Nephron progenitor cell (in vitro differentiated cells): ENCODE results near the gene ASPSCR1.
A peak's percentile ranks its signal among the peaks of the same experiment; 100 is the strongest.

Experiments
- DNase-seq: peaks from one replicate; pipeline ENCODE4 v3.0.0; 2021
- H3K27ac Mint-ChIP-seq: 2 replicates; pipeline ENCODE4 v1.8.0; 2021; ENCODE audit warnings: mild to moderate bottlenecking, moderate library complexity, mixed read lengths
- H3K27me3 Mint-ChIP-seq: 2 replicates; pipeline ENCODE4 v1.8.0; 2021; ENCODE audit warnings: mild to moderate bottlenecking, low read depth, mixed read lengths; ENCODE audit not compliant: poor library complexity
- H3K36me3 Mint-ChIP-seq: 2 replicates; pipeline ENCODE4 v1.8.0; 2021; ENCODE audit warnings: low read depth, mixed read lengths
- H3K4me1 Mint-ChIP-seq: 2 replicates; pipeline ENCODE4 v1.8.0; 2021; ENCODE audit warnings: mixed read lengths
- H3K4me3 Mint-ChIP-seq: 2 replicates; pipeline ENCODE4 v1.8.0; 2021; ENCODE audit warnings: mild to moderate bottlenecking, moderate library complexity, mixed read lengths
- H3K9me3 Mint-ChIP-seq: 2 replicates; pipeline ENCODE4 v1.8.0; 2021; ENCODE audit warnings: mild to moderate bottlenecking, moderate library complexity, mixed read lengths
- TF ChIP-seq, protein P1 (sequence below): fragments of 200-600 bp; sonication (generic); IDR thresholded peaks from 2 replicates; pipeline ENCODE4 v1.5.0; 2021; ENCODE audit warnings: antibody characterized with exemption

Gene ASPSCR1

DNA sequence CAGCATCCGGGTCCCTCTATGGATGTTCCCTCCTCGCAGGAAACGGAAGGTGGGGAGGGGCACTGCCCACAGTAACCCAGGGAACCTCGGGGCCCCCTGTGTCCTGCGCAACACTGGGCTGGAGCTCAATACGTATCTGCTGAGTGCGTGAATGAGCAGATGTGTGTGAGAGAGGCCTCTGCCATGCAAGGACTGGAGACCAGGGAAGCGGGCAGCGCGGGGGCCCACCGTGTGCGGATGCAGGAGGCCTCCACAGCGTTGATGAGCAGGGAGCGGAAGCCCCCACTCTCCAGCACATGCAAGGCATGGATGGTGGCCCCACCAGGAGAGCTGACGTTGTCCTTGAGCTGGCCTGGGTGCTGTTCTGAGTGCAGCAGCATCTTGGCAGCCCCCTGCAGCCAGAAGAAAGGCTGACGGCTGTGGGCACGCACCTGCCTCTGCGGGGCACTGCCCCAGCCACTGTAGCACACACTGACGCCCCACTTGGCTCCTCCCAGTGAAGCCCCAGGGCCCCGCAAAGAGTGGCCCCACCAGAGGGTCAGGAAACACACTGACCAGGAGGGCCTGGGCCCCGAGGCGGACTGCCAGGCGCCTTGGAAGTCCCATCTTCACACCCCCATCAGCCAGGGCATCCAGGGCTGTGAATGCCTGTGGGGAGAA lies 43.2 kb upstream of the ASPSCR1 start:
- Mint-ChIP-seq H3K27me3 (no peaks in the 10 kb centered on the region), H3K4me3 (no peak overlapping the region), H3K4me1 (peaks cover 40% of the 10 kb centered on the region), H3K27ac (peak overlapping the region; percentile 46), H3K36me3 (no peaks in the 10 kb centered on the region), H3K9me3 (no peaks in the 10 kb centered on the region)
- DNase-seq, result no peak
- TF ChIP-seq, protein P1, sequence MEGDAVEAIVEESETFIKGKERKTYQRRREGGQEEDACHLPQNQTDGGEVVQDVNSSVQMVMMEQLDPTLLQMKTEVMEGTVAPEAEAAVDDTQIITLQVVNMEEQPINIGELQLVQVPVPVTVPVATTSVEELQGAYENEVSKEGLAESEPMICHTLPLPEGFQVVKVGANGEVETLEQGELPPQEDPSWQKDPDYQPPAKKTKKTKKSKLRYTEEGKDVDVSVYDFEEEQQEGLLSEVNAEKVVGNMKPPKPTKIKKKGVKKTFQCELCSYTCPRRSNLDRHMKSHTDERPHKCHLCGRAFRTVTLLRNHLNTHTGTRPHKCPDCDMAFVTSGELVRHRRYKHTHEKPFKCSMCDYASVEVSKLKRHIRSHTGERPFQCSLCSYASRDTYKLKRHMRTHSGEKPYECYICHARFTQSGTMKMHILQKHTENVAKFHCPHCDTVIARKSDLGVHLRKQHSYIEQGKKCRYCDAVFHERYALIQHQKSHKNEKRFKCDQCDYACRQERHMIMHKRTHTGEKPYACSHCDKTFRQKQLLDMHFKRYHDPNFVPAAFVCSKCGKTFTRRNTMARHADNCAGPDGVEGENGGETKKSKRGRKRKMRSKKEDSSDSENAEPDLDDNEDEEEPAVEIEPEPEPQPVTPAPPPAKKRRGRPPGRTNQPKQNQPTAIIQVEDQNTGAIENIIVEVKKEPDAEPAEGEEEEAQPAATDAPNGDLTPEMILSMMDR, result no peak

DNA sequence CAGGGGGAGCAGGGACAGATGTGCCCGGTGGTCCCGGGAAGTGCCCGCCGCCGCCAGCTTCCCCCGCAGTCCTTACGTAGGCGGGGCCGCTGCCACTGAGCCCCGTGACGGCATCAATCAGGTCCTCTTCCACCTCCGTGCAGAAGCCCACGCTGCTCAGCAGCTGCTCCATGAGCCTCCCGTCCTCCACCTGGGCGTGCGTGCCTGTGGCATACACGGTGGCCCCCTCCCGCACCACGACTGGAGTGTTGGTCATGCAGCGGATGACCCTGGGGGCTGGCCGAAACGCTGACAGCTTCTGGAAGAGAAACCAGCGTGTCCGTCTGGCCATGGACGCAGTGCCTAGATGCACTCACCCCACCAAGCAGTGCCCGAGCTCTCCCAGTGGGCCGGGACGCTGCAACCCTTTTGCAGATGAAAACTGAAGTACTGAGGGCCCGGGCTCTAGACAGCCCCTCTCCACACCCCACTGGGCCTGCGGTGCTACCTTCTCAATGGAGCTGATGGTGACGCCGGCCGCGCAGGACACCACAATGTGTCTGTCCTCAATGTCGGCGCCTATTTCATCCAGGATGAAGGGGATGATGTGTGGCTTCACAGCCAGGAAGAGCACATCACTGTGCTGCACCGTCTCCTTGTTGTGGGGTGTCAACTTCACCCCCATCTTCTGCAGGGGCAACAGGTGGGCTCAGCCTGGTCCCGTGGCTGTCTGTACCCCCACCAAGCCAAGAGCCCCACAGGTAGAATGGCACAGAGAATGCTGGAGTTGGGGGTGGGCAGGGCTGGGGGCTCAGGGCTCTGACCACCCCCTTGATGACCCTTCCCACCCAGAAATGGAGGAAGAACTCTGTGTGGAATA lies 42.4 kb upstream of the ASPSCR1 start:
- no peaks in the 10 kb centered on the region for H3K27me3 Mint-ChIP-seq
- H3K4me1 Mint-ChIP-seq, result peaks cover 38% of the 10 kb centered on the region
- DNase-seq, result no peak
- no peaks in the 10 kb centered on the region for H3K9me3 Mint-ChIP-seq
- no peak overlapping the region for H3K4me3 Mint-ChIP-seq
- no peak overlapping the region for H3K27ac Mint-ChIP-seq
- H3K36me3 Mint-ChIP-seq, result no peaks in the 10 kb centered on the region
- TF ChIP-seq, protein P1, result no peak

DNA sequence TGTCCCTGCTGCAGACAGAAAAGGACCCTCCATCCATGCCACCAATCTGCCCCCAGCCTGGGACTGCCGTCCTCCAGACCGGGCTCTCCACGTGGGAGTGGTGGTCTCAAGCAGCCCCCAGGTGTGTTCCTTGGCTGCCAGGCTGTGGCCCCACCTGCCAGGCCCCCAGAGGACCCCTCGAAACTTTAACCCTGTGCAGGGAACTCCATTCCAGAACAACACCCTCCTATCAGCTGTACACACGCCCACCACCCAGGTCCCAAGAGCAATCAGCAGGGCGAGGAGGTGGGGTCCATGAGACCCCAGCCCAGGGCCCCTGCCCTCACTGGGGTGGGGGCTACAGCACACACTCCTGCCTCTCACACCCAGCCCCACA lies 41.7 kb upstream of the ASPSCR1 start:
- TF ChIP-seq, protein P1, result no peak
- no peaks in the 10 kb centered on the region for H3K36me3 Mint-ChIP-seq
- no peak overlapping the region for H3K27ac Mint-ChIP-seq
- H3K9me3 Mint-ChIP-seq, result no peaks in the 10 kb centered on the region
- peaks cover 44% of the 10 kb centered on the region for H3K4me1 Mint-ChIP-seq
- no peaks in the 10 kb centered on the region for H3K27me3 Mint-ChIP-seq
- H3K4me3 Mint-ChIP-seq, result peak overlapping the region; percentile 84
- DNase-seq, result no peak

DNA sequence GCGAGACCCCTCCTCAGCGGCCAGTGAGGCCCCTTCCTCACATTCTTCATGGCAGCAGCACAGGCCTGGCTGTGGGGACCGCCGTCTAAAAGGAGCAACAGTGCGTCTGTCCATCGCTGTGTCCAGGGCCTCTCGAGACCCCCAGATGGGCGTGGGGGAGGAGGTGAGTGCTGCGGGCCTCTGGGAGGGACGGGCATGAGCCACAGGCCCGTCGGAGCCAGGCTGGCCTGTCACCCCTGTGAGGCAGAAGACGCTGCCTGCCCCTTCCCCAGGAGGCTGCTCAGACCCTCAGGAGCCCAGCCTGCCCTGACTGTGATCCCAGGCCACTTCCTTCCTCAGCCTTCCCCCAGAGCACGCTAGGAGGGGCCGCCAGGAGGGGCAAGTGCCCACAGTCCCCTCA lies 38.2 kb upstream of the ASPSCR1 start:
- Mint-ChIP-seq H3K27me3 (no peaks in the 10 kb centered on the region), H3K9me3 (no peaks in the 10 kb centered on the region), H3K36me3 (no peaks in the 10 kb centered on the region), H3K4me3 (peak overlapping the region; percentile 11), H3K27ac (no peak overlapping the region), H3K4me1 (peaks cover 59% of the 10 kb centered on the region)
- DNase-seq, result no peak
- TF ChIP-seq, protein P1, result no peak

DNA sequence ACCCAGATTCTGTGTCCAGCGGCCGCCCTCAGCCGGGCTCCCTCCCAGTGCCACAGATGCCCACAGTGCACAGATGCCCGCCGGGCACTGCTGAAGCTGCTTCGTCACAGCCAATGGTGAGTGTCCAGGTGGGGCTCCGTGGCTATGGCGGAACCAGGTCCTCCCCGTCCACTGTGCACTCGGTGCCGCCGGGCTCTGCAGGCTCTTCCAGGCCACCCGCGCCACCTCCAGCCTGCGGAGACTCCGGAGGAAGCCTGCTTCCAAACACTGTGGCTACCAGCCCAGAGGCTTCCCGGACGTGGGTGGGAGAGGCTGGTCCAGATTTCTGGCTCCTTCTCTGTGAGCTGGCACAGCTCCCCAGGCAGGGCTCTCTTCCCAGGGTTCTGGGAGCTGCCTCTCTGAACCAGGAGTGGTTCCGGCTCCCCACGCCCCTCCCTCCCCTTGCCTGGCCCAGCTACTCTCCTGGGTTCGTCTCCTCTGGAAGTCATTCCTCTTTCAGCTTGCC lies 37.5 kb upstream of the ASPSCR1 start:
- TF ChIP-seq, protein P1, result no peak
- no peaks in the 10 kb centered on the region for H3K27me3 Mint-ChIP-seq
- no peak overlapping the region for H3K4me3 Mint-ChIP-seq
- no peak for DNase-seq
- peaks cover 64% of the 10 kb centered on the region for H3K4me1 Mint-ChIP-seq
- H3K27ac Mint-ChIP-seq, result no peak overlapping the region
- H3K9me3 Mint-ChIP-seq, result no peaks in the 10 kb centered on the region
- no peaks in the 10 kb centered on the region for H3K36me3 Mint-ChIP-seq
